T follicular helper cell (primary cell): ENCODE data around the gene HMGA1.
A peak's percentile ranks its signal among the peaks of the same experiment; 100 is the strongest.

ENCODE experiments used
- DNase-seq: peaks from one replicate; pipeline ENCODE4 v3.0.0-alpha.2; 2020; ENCODE audit warnings: low read depth
- total RNA-seq, 2 experiments: gene quantifications; one replicate each; lab custom pipeline; 2026; lab: John Stamatoyannopoulos, UW

HMGA1 gene, protein sequence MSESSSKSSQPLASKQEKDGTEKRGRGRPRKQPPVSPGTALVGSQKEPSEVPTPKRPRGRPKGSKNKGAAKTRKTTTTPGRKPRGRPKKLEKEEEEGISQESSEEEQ
- 77.3 to 242 reads per million in 2 experiments for total RNA-seq

DNA sequence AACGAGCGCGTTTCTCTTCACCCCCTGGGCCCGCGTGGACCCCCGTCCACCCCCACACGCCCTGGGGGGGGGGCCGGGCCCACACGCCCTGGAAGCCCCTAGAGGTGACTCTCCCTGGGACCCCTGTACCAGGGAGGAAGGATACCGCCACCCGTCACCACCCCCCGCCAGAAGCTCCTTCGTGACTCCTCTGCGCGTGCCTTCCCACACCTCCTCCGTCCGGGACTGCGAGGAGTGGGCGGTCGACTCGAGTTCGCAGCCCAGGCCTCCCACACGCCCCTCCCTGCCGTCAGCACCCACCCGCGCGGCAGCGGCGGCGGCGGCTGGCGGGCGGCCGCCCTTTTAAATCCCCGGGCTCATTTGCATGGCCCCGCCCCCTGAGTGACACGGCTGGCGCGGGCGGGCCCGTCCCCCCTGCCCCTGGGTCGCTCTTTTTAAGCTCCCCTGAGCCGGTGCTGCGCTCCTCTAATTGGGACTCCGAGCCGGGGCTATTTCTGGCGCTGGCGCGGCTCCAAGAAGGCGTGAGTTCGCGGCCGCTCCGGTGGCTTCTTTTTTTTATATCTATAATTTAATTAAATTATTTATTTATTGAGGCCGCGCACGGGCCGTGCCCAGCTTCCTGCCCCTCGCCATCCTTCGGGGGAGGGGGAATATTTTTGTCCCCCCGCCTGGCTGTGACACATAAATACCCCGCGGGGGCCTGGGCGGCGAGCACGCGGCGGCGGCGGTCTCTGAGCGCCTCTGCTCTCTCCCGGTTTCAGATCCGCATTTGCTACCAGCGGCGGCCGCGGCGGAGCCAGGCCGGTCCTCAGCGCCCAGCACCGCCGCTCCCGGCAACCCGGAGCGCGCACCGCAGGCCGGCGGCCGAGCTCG is at the start of gene HMGA1:
TSS of gene HMGA1 (plus strand) at position 431 of the 873 bp plus-strand sequence. CDS start 3,908 bp downstream, outside the sequence.
- DNase-seq = peak; percentile 88

DNA sequence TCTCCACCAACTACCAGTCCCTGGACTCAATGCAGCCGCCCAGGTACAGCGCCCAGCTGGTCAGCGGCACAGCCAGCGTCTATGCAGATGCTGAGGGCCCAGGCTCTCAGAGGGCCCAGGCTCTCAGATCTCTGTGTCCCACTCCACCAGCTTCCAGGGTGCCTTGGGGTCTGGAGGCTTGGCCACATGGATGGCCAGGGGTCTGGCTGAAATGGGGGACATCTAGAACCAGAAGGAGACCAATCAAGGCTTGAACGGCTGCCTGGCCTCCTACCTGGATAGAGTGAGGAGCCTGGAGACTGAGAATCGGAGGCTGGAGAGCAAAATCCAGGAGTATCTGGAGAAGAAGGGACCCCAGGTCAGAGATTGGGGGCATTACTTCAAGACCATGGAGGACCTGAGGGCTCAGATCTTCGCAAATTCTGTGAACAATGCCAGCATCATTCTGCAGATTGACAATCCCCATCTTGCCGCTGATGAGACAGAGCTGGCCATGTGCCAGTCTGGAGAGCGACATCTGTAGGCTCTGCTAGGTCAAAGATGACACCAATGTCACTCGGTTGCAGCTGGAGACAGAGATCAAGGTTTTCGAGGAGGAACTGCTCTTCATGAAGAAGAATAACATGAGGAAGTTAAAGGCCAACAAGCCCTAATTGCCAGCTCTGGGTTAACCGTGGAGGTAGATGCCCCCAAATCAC is 46.7 kb upstream of the HMGA1 start:
- DNase-seq = peak; percentile 36

DNA sequence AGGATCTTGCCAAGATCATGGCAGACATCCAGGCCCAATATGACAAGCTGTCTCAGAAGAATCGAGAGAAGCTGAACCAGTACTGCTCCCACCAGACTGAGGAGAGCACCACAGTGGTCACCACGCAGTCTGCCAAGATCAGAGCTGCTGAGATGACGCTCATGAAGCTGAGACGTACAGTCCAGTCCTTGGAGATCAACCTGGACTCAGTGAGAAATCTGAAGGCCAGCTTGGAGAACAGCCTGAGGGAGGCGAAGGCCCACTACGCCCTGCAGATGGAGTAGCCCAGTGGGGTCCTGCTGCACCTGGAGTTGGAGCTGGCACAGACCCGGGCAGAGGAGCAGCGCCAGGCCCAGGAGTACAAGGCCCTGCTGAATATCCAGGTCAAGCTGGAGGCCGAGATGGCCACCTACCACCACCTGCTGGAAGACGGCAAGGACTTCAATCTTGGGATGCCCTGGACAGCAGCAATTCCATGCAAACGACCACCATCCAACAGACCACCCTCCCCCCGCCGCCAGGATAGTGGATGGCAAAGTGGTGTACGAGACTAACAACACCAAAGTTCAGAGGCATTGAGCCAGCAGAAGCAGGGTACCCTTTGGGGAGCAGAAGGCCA is 46.1 kb upstream of the HMGA1 start:
- no peak for DNase-seq

DNA sequence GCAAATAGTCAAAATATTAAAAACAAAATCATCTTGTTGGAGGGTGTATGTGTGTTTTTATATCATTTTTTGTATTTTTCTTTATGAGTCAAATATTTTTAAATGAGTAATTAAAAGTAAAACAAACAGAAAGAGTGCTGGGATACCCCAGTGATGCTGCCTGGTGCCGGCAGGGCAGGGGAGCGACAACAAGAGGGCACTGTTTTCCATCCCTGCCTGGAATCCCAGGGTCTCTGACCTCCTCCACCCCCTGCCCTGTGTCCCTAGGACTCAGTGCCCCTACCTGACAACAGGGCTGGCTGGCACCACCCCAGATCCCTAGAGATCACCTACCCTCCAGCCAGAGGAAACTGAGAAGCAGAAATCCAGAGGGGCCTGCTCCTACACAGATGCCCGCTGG is 41.9 kb upstream of the HMGA1 start:
- no peak for DNase-seq

DNA sequence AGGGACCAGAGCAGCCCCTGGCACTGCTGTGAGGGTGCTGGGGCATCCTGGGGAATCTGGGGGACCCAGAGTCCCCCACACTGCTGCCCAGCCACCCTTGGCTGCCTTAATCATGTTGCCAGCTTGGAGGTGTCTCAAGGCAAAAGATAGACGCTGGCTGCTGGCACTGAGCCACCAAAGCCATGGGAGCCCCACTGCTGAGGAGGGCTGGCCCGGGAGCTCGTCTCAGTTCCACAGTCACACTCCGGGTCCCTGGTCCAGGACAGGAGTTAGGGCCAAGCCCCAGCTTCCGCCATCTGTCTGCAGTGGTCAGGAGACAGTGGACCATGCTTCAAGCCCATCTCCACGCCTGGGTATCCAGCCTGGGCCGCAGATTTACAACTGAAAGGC is 41.0 kb upstream of the HMGA1 start:
- no peak for DNase-seq

DNA sequence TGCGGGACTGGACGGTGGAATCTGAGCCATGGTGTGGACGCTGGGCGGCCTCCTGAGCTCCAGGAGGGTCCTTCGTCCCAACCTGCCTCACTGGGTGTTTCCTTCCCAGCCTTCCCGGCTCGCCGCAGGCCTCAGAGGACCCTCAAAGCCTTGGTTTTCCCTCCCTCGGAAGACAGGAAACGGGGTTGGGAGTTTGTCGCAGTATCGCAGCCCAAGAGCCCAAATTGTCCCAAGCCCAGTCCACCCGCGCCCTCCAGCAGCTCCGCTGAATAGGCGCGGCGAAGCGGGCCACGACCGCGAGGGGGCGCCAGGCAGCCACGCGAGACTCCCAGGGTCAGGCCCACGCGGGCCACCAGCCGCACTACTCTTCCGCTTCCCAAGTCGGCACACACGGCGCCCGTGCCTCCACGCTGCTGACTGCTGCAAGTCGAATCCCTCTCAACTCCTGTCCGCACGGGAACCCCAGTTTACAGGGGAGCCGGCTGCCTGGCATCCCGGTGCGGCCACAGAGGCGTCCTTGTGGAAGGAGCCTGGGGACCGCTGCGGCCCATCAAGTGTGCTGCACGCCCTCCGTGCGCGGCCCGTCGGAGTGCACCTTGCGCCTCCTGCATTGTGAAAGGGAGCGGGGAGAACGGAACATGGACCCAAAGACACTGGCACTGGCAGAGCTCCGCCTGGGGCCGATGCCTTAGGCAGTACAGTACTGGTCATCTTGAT is 40.4 kb upstream of the HMGA1 start:
- DNase-seq = peak; percentile 83

DNA sequence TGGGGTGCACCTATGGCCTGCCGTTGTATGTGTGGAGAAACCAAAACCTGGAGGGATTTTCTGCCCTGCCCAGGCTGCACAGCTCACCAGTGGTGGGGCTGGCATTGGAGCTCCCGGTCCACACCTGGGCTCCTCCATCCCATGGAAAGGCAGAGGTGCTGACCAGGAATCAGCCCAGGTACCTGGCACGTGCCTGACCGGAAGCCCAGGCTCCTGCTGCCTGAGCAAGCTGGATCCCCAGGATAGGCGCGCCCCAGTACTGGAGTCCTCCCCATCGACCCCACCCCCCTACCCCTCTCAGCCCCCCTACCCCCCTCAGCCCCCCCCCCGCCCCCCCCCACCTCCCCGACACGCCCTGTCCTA is 39.9 kb upstream of the HMGA1 start:
- DNase-seq = no peak

DNA sequence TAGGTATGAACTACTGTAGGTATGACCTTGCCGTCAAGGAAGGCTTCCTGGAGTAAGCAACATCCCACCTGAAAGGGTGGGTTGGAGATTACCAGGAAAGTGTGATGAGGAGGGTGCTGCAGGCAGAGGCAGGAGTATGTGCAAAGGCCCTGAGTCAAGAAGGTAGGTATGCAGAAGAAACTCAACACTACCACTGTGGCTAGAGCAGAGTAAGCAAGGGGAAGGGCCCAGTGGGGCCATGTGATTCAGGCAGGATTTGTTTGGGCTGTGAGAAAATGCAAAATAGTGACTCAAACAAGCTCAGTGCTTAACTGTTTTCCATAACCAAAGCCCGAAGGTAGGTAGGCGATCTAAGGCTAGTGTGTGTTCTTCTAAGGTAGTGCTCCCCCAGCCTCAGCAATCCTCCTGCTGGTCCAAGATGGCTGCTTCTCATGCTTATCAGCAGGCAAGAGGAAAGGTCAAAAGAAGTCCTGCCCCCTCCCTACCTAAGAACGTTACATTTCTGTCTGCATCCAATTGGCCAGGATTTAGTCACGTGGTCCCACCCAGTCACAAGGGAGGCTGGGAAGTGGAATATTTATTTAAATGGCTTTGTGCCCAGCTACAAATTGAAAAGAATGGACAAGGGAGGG is 36.2 kb upstream of the HMGA1 start:
- no peak for DNase-seq

DNA sequence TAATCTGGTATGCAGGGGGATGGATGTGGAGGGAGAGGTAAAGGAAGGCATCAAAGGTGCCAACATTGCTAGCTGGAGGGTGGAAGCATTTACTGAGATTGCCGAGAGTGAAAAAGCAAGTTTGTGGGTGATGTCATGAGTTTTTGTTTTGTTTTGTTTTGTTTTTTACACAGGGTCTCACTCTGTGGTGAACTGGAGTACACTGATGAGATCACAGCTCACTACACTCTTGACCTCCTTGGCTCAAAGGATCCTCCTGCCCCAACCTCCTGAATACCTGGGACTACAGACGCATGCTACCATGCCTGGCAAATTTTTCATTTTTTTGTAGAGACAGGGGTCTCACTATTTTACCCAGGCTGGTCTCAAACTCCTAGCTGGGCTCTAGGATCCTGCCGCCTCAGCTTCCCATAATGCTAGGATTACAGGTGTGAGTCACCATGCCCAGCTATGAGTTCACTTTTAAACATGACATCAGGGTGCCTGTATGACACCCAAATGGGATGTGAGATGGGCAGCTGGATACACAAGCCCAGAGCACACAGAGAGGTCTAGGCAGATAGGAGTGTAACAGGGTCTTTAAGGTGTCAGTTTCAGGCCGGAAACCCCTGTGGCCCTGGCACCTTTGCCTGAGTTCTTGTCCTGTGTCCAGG is 35.1 kb upstream of the HMGA1 start:
- DNase-seq = no peak

DNA sequence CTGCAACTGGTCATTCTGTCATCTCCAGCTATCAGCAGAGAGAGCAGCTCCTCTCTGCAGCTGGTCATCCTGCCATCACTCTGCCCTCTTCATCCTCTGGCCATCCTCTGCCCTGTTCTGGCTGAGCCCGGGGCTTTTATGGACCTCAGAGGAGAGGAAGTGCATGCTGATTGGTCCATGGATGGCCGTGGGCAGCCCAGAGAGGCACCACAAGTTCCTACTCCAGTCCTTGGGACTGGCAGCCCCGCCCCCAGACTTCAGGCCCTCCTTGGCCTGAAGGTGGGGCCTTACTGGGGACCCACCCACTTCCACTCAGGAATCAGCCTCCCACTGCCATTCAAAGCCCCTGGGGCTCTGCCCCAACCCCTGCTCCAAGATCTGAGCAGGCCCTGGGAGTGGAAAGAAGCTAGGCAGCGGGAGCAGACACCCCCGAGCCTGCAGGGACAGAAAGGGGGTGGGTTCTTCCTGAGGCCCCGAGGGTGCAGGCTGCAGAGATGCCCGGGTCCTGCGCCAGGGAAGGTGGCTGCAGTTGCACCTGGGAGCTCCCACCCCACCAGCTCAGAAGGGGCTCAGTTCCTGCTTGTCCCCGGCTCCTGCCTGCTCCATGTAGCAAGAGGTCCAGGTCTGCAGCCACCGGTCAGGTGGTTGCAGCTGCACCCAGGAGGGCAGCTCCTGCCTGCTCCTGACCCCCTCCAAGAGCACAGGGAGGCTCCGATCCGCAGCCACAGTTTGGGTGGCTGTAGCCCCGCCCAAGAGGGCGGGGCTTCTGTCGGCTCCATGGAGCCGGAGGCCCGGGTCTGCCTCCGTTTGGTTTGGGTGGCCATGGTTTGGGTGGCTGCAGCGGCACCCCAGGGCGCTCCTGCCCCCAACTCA is 34.1 kb upstream of the HMGA1 start:
- DNase-seq = no peak

DNA sequence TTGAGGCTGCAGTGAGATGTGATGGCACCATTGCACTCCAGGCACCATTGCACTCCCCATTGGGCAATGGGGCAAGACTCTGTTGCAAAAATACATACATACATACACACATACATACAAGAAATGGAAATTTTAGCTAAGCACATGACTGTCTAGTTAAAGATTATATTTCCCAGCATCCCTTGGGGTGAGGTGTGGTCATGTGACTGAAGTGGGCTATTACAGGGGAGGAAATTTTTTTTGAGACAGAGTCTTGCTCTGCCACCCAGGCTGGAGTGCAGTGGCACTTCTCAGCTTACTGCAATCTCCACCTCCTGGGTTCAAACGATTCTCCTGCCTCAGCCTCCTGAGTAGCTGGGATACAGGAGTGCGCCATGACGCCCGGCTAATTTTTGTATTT is 32.0 kb upstream of the HMGA1 start:
- no peak for DNase-seq

DNA sequence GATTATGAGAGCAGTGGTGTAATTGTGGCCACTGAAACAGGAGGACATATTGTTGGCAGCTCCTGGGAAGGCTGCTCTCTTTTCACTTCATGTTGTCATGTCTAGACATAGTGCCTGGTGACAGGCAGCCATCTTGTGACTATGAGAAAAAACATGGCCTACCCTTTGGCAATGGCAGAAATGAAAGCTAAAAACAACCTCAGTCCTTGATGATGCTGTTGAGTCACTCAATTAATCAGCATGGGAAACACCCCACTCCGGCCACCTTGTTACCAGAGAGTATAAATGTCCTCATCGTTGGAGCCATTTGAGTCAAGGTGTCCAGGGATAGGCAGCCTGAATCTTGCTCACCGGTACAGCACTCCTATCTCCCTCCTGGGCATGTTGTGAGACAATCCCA is 31.2 kb upstream of the HMGA1 start:
- DNase-seq = no peak

DNA sequence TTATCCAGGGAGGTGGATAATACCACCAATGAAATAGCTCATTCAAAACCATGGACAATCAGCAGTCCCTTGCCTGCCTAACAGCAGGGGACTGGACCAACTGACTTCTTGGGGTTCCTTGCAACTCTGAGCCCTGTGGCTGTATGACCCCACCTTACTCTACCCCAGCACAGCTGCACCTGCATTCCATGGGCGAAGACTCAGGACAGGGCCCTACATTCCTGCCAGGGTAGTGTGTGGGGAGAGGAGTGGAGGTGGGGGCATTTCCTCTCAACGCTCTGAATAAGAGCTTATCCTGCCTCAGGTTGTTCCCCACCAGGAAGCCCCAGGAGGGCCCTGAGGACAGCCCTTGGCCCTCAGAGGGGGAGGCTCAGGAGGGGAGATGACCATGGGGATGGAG is 30.8 kb upstream of the HMGA1 start:
- no peak for DNase-seq

DNA sequence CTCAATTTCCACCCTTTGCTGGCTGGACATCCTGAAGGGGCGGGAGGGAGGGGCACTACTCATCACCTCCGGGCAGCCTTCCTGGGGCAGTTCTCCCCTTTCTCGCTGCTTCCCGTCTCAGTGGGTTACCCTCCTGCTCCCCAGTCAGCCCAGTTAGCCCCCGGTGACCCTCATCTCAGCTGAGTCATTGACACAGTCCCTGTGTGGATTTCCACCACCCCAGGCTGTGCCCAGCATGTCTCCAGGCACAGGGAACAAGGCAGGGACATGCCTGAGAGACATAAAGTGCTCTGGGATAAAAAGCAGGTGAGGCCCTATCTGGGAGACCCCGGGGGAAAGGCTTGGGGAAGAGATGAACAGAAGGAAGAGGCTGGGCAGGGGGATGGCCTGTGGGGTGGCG is 29.9 kb upstream of the HMGA1 start:
- no peak for DNase-seq

DNA sequence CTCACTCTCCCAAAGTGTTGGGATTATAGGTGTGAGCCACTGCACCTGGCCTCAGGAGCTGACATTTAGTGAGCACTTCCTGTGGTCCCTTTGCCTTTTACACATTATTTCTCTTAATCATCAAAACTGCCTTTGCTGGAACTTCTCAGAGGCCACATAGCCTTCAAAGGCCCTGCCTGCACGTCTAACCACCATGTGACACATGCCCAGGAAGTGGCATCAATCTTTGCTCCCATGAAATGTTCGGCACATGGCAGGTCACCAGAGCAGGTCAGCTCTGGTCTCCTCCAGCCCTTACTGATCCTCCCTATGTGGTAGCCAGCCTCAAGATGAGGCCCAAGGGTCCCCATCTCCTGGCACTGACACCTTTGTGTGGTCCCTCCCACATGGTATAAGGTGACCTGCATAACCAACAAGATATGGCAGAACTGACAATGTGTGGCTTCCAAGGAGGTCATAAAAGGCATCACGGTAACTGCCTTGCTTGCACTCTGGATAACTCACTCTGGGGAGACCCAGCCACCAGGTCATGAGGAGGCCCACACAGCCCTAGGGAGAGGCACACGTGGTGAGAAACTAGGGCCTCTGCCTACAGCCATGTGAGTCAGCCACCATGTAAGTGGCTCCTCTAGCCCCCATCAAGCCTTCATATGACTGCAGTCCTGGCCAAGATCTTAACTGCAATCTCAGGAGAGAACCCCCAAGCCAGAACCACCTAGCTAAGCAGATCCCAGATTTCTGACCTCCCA is 28.8 kb upstream of the HMGA1 start:
- no peak for DNase-seq

DNA sequence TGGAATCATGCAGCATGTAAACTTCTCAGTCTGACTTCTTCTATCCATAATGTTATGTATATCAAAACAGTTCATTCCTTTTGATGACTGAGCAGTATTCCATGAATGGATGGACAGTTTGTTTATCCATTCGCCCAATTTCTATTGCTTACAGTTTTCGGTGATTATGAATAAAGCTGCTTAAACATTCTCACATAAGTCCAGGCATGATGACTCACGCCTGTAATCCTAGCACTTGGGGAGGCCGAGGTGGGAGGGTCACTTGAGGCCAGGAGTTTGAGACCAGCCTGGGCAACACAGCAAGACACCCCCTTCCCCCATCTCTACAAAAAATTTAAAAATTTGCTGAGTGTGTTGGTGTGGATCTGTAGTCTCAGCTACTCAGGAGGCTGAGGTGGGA is 22.9 kb upstream of the HMGA1 start:
- DNase-seq = no peak

DNA sequence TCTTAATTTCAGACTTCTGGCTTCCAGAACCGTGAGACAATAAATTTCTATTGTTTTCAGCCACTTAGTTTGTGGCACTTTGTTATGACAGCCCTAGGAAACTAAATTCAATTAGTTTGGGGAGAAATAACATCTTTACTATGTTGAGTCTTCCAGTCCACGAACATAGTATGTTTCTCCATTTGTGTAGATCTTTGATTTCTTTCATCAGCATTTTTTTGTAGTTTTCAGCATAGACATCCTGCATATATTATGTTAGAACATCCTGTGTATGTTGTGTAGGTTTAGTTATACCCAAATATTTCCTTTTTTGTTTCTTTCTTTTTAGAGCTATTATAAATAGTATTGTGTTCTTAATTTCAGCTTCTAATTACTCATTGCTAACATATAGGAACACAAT is 18.0 kb upstream of the HMGA1 start:
- no peak for DNase-seq

DNA sequence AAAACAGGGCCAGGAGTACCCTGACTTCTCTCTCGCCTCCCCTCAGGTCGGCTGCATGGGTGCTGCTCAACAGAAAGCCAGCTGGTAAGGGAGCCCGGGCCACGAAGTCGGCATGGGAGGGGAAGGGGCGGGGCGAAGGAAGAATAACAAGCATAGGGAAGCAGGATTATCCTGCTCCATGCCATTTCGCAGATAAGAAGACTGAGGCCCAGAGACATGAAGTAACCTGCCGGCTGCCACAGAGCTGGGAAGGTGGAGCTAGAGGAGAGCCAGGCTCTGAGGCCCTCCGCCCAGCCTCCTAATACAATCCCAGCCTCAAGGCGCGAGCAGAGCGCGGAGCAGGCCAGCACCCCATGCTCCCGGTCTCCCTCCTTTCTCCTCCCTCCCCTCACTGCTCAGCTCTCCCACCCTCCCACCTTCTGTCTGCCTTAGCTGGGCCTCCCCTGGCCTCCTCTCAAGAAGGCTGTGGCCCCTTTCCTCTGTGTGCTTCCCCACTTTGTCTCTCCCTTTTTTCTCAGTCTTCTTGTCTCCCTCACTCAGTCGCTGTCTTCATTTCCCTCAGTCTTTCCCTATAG is 13.2 kb upstream of the HMGA1 start:
- no peak for DNase-seq
